Stomach (tissue), 4 donors: ENCODE data around the gene C12orf60.

Source experiments
- POLR2AphosphoS5 ChIP-seq, 3 donors: sonication (generic); formaldehyde crosslinking; IDR thresholded peaks; one replicate each; pipeline ENCODE4 v1.6.1; 2016; ENCODE audit warnings: antibody characterized with exemption in 3 of 3
- TF ChIP-seq, protein P1 (sequence below), 7 experiments: fragments of 450-650 bp in 4 of 7; fragments of 200-600 bp in 3 of 7; sonication (generic) in 3 of 7; IDR thresholded peaks; one replicate each; pipeline ENCODE4 v1.5.1; 2016 to 2019; ENCODE audit warnings: antibody characterized with exemption in 7 of 7, control low read depth in 2 of 7, mild to moderate bottlenecking in 1 of 7

- TF ChIP-seq, protein P1, sequence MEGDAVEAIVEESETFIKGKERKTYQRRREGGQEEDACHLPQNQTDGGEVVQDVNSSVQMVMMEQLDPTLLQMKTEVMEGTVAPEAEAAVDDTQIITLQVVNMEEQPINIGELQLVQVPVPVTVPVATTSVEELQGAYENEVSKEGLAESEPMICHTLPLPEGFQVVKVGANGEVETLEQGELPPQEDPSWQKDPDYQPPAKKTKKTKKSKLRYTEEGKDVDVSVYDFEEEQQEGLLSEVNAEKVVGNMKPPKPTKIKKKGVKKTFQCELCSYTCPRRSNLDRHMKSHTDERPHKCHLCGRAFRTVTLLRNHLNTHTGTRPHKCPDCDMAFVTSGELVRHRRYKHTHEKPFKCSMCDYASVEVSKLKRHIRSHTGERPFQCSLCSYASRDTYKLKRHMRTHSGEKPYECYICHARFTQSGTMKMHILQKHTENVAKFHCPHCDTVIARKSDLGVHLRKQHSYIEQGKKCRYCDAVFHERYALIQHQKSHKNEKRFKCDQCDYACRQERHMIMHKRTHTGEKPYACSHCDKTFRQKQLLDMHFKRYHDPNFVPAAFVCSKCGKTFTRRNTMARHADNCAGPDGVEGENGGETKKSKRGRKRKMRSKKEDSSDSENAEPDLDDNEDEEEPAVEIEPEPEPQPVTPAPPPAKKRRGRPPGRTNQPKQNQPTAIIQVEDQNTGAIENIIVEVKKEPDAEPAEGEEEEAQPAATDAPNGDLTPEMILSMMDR (IDR thresholded peaks at IDR 0.05) = no peak
- TF ChIP-seq POLR2AphosphoS5 (IDR thresholded peaks at IDR 0.05) = no peak
These were observed 30.5 kb downstream of the C12orf60 start for GRCh38 chr12:14833952-14834351.
